Measurements from ENCODE around the gene SSPN.

- TF ChIP-seq, protein P1, sequence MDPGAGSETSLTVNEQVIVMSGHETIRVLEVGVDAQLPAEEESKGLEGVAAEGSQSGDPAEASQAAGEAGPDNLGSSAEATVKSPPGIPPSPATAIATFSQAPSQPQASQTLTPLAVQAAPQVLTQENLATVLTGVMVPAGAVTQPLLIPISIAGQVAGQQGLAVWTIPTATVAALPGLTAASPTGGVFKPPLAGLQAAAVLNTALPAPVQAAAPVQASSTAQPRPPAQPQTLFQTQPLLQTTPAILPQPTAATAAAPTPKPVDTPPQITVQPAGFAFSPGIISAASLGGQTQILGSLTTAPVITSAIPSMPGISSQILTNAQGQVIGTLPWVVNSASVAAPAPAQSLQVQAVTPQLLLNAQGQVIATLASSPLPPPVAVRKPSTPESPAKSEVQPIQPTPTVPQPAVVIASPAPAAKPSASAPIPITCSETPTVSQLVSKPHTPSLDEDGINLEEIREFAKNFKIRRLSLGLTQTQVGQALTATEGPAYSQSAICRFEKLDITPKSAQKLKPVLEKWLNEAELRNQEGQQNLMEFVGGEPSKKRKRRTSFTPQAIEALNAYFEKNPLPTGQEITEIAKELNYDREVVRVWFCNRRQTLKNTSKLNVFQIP (CRISPR knock-in tag; IDR thresholded peaks at IDR 0.05; ENCODE audit: borderline replicate concordance, low read depth): no peak
- TF ChIP-seq OSR1 (CRISPR knock-in tag; IDR thresholded peaks at IDR 0.05): no peak
Observed at GRCh38 chr12:26278666-26279065, 83.3 kb downstream of the SSPN start.

Data from SK-N-SH treated with all-trans-retinoic acid at 6 μM for 48 hours (cell line).